ENCODE results near the gene NPPC. TPM values are rescaled to one million over a fixed set of nuclear protein-coding genes. Genes with fewer than 3 reads are reported as not detected.

NPPC gene
- total RNA-seq, 1 donor from 2014 or later: 0.66 TPM

DNA sequence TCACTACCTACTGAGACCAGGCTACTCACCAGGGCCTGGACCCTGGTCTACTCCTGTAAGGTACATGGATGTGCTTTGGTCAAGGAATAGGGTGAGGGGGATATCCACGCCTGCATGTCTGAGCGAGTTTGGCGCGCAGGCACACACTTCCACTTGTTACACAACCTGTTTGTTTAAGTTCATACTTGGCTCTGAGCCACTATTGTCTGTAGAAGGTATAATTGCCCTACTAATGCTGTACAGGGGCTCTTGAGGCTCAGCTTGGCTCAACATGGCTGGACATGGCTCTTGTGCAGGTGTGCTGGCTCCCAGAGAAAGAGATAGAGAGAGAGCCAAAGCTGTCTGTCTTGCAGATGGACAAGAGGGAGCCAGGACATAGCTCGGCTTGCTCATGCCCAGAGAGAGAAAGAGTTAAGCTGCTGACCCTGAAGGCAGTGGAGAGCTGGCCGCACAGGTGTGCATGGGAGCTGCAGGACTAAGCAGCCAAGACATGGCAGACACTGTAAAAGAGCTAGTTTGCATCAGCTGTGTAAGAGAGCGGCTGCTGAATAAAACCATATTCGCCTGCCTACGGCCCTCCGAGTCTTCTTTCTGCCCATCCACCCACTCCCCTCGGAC lies 35.2 kb downstream of the NPPC start:
- H3K9ac ChIP-seq (ENCODE audit: low read length): no peak overlapping the region
- H3K27me3 ChIP-seq (ENCODE audit: insufficient read depth, low read length): peaks cover 13% of the 10 kb centered on the region
- no peak overlapping the region for H3K4me2 ChIP-seq (ENCODE audit: low read length)
- H3K79me2 ChIP-seq (ENCODE audit: insufficient read depth, low read length): no peaks in the 10 kb centered on the region
- peaks cover 23% of the 10 kb centered on the region for H3K27me3 Mint-ChIP-seq (ENCODE audit: low read depth, unreplicated experiment)
- no peaks in the 10 kb centered on the region for H3K36me3 ChIP-seq (ENCODE audit: insufficient read depth, low read length)
- no peak overlapping the region for H3K27ac ChIP-seq (ENCODE audit: low read depth, low read length)
- DNase-seq (ENCODE audit: low read depth): no peak
- no peaks in the 10 kb centered on the region for H4K20me1 ChIP-seq (ENCODE audit: insufficient read depth, low read length)
- no peaks in the 10 kb centered on the region for H3K36me3 Mint-ChIP-seq (ENCODE audit: low read depth, unreplicated experiment)
- H3K9me3 ChIP-seq (ENCODE audit: insufficient read depth, low read depth, low read length): no peaks in the 10 kb centered on the region
- no peak for FAIRE-seq
- H3K4me1 Mint-ChIP-seq (ENCODE audit: low read depth, unreplicated experiment): no peaks in the 10 kb centered on the region
- no peaks in the 10 kb centered on the region for H3K9me3 Mint-ChIP-seq (ENCODE audit: unreplicated experiment)
- H3K4me3 ChIP-seq (ENCODE audit: insufficient read depth, low read depth, low read length): no peak overlapping the region
- H2AFZ ChIP-seq (ENCODE audit: low read depth, low read length): no peak overlapping the region
- no peak overlapping the region for H3K27ac Mint-ChIP-seq (ENCODE audit: unreplicated experiment)
- H3K4me3 Mint-ChIP-seq (ENCODE audit: unreplicated experiment): no peak overlapping the region
- TF ChIP-seq EZH2 (IDR thresholded peaks at IDR 0.05; ENCODE audit: insufficient read depth, low read length): no peak
- TF ChIP-seq, protein P1, sequence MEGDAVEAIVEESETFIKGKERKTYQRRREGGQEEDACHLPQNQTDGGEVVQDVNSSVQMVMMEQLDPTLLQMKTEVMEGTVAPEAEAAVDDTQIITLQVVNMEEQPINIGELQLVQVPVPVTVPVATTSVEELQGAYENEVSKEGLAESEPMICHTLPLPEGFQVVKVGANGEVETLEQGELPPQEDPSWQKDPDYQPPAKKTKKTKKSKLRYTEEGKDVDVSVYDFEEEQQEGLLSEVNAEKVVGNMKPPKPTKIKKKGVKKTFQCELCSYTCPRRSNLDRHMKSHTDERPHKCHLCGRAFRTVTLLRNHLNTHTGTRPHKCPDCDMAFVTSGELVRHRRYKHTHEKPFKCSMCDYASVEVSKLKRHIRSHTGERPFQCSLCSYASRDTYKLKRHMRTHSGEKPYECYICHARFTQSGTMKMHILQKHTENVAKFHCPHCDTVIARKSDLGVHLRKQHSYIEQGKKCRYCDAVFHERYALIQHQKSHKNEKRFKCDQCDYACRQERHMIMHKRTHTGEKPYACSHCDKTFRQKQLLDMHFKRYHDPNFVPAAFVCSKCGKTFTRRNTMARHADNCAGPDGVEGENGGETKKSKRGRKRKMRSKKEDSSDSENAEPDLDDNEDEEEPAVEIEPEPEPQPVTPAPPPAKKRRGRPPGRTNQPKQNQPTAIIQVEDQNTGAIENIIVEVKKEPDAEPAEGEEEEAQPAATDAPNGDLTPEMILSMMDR (IDR thresholded peaks at IDR 0.05; ENCODE audit: insufficient read depth, low read depth, low read length): no peak
- no peaks in the 10 kb centered on the region for H3K4me1 ChIP-seq (ENCODE audit: insufficient read depth, low read length)

DNA sequence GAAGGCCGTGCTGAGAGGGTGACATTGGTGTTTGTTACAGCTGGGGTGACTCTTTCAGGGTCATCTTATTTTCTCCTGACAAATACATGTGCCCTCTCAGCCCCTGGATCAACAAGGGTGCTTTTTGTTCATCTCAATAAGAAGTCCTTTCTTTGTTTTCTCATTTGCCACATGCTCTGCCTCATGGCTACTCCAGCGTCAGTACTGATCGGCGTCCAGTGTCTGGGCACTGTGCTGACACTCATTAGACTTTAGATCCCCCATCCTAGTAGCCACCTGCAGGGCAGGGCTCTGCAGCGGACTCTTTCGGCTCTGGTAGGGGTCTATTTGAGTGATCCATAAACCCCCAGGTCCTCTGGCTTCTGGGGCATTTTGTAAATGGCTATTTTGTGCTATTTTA lies 38.4 kb downstream of the NPPC start:
- no peaks in the 10 kb centered on the region for H3K36me3 Mint-ChIP-seq (ENCODE audit: low read depth, unreplicated experiment)
- no peaks in the 10 kb centered on the region for H3K36me3 ChIP-seq (ENCODE audit: insufficient read depth, low read length)
- no peaks in the 10 kb centered on the region for H3K79me2 ChIP-seq (ENCODE audit: insufficient read depth, low read length)
- no peak for FAIRE-seq
- no peak overlapping the region for H2AFZ ChIP-seq (ENCODE audit: low read depth, low read length)
- H3K4me2 ChIP-seq (ENCODE audit: low read length): no peak overlapping the region
- H3K4me3 Mint-ChIP-seq (ENCODE audit: unreplicated experiment): no peak overlapping the region
- no peaks in the 10 kb centered on the region for H3K4me1 Mint-ChIP-seq (ENCODE audit: low read depth, unreplicated experiment)
- H3K9me3 ChIP-seq (ENCODE audit: insufficient read depth, low read depth, low read length): no peaks in the 10 kb centered on the region
- H3K27me3 ChIP-seq (ENCODE audit: insufficient read depth, low read length): peaks cover 25% of the 10 kb centered on the region
- H3K4me3 ChIP-seq (ENCODE audit: insufficient read depth, low read depth, low read length): no peak overlapping the region
- no peak overlapping the region for H3K27ac ChIP-seq (ENCODE audit: low read depth, low read length)
- peaks cover 2% of the 10 kb centered on the region for H3K9me3 Mint-ChIP-seq (ENCODE audit: unreplicated experiment)
- no peak for DNase-seq (ENCODE audit: low read depth)
- H3K27me3 Mint-ChIP-seq (ENCODE audit: low read depth, unreplicated experiment): peaks cover 26% of the 10 kb centered on the region
- H3K27ac Mint-ChIP-seq (ENCODE audit: unreplicated experiment): no peak overlapping the region
- no peaks in the 10 kb centered on the region for H3K4me1 ChIP-seq (ENCODE audit: insufficient read depth, low read length)
- H3K9ac ChIP-seq (ENCODE audit: low read length): no peak overlapping the region
- TF ChIP-seq, protein P1 (IDR thresholded peaks at IDR 0.05; ENCODE audit: insufficient read depth, low read depth, low read length): no peak
- TF ChIP-seq EZH2 (IDR thresholded peaks at IDR 0.05; ENCODE audit: insufficient read depth, low read length): no peak
- H4K20me1 ChIP-seq (ENCODE audit: insufficient read depth, low read length): no peaks in the 10 kb centered on the region

- no peaks in the 10 kb centered on the region for H4K20me1 ChIP-seq (ENCODE audit: insufficient read depth, low read length)
- Mint-ChIP-seq H3K27ac (ENCODE audit: unreplicated experiment) (no peak overlapping the region), H3K36me3 (ENCODE audit: low read depth, unreplicated experiment) (no peaks in the 10 kb centered on the region), H3K4me3 (ENCODE audit: unreplicated experiment) (no peak overlapping the region), H3K9me3 (ENCODE audit: unreplicated experiment) (peaks cover 2% of the 10 kb centered on the region), H3K4me1 (ENCODE audit: low read depth, unreplicated experiment) (no peaks in the 10 kb centered on the region), H3K27me3 (ENCODE audit: low read depth, unreplicated experiment) (peaks cover 23% of the 10 kb centered on the region)
- no peak overlapping the region for H2AFZ ChIP-seq (ENCODE audit: low read depth, low read length)
- H3K79me2 ChIP-seq (ENCODE audit: insufficient read depth, low read length): no peaks in the 10 kb centered on the region
- DNase-seq (ENCODE audit: low read depth): no peak
- no peak overlapping the region for H3K9ac ChIP-seq (ENCODE audit: low read length)
- no peaks in the 10 kb centered on the region for H3K36me3 ChIP-seq (ENCODE audit: insufficient read depth, low read length)
- FAIRE-seq: no peak
- peaks cover 24% of the 10 kb centered on the region for H3K27me3 ChIP-seq (ENCODE audit: insufficient read depth, low read length)
- H3K27ac ChIP-seq (ENCODE audit: low read depth, low read length): no peak overlapping the region
- H3K9me3 ChIP-seq (ENCODE audit: insufficient read depth, low read depth, low read length): no peaks in the 10 kb centered on the region
- TF ChIP-seq, protein P1 (IDR thresholded peaks at IDR 0.05; ENCODE audit: insufficient read depth, low read depth, low read length): no peak
- TF ChIP-seq EZH2 (IDR thresholded peaks at IDR 0.05; ENCODE audit: insufficient read depth, low read length): no peak
- no peaks in the 10 kb centered on the region for H3K4me1 ChIP-seq (ENCODE audit: insufficient read depth, low read length)
- no peak overlapping the region for H3K4me3 ChIP-seq (ENCODE audit: insufficient read depth, low read depth, low read length)
- no peak overlapping the region for H3K4me2 ChIP-seq (ENCODE audit: low read length)
These were observed 40.0 kb downstream of the NPPC start for GRCh38 chr2:231886071-231886681.

Measured in astrocyte (in vitro differentiated cells and primary cell).